OCI-LY3 (cell line): Measurements from ENCODE around the gene TSPAN9.

Experiments used
- CTCF ChIP-seq: fragments of 200-600, 300-600 bp; sonication (generic); IDR thresholded peaks from 2 replicates; pipeline ENCODE4 v1.5.1; 2014; ENCODE audit warnings: antibody characterized with exemption, low read length, low read depth
- EZH2phosphoT487 ChIP-seq: fragments of 200-600 bp; shearing (Covaris generic); IDR thresholded peaks from 2 replicates; pipeline ENCODE4 v1.6.1; 2018; ENCODE audit warnings: antibody characterized with exemption, mixed run types, low read depth

DNA sequence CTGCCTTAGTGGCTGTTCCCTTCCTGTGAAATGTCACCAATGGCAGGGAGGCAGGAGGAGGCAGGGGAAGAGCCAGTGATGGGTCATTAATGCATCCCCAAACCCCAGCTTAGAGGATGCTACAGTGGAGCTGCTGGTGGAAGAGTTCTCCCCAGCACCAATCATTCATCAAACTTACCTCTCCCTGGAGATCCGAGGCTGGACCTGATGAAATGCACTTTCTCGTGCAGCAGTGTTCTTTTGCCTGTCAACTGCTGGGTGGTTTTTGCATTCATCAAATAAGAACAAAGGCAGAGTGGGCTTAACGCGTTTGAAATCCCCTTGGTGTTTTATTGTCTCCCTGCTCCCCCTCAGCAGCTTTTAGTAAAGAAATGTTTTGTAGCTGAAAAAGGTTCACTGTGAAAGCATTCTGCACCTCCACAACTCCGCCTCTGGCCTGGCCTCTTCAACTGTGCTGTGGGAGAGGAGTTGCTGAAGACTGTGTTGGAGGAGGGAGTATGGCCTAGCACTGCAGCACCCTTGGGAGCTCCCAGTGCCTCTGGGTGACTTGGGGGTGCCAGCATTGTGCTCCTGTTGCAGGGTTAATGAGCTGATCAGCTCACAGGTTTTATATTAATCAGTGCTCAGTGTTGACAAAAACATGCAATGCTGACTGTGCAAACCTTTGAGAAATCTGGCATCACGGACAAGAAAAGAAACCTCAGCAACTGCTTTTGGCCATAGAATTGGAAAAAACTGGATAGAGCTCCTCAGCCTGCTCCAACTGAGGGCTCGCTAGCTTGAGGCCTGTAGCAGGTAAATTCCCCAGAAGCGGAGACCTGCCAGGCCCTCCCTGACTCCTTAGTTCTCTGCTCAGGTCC, 14.4 kb downstream of the TSPAN9 start:
- TF ChIP-seq CTCF (no peak), EZH2phosphoT487 (no peak)
